Measurements from ENCODE around the gene TBC1D32.
"Not testable (repeated sequence)": the region's sequence is repeated elsewhere in the genome, so short reads cannot be mapped to it uniquely, and the experiment has no call there.

Gene TBC1D32

DNA sequence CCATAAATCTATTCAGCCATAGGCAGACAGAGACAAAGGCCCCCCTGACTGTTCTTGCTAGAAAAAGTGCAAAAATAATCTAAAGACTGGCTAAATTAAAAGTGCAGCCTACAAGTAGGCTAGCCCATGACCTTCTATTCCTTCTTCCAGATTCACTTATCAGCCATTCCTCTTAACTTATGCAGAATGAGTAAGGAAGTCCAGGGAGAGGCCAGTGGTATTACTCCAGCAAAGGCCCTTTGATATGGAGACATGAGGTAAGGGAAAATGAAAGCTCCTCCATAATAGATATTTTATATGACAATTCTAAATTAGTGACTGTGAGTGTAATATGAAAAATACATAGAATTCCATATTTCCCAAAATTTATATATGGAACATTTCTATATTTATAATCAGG is 199.4 kb downstream of the TBC1D32 start:
- DNase-seq (ENCODE audit: low read depth): no peak

- no peak for DNase-seq (ENCODE audit: low read depth)
These were observed 209.7 kb downstream of the TBC1D32 start for GRCh38 chr6:121124600-121124999.

DNA sequence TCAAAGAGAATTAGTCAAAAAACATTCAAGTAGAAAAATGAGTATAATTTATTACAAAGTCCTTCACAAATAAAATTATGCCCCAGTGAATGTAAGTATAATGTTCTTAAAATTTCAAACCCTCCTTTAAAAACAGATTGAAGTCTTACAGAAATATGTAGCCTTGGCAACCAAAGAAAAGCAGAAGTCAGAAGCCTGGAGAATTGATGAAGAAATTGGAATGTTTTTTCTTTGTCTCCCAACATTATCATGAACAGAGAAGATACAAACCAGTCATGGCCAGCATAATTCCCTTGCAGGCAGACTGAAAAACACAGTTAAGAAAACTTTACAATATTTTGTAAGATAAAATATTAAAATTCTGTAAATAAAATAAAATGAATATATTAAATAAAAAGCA is 221.9 kb downstream of the TBC1D32 start:
- no peak for DNase-seq (ENCODE audit: low read depth)

DNA sequence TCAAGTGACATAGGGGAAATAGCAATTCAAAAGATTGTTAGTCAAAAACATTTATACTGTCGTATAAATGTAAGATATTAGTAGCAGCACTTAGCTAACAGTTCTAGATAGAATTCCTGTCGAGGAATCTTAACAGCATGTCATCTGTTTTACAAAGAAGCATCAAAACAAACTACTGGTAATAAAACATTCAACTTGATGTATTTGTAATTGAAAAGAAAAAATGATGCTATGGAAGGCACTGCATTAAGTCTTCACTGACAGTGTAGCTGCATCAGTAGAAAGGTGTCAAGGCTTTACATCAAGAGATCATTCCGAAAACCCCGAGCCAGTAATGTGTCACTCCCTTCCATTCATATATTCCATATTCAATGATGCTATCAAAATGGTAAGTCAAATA is 223.5 kb downstream of the TBC1D32 start:
- no peak for DNase-seq (ENCODE audit: low read depth)

- no peak for DNase-seq (ENCODE audit: low read depth)
These were observed 227.3 kb downstream of the TBC1D32 start for GRCh38 chr6:121106962-121107361.

DNA sequence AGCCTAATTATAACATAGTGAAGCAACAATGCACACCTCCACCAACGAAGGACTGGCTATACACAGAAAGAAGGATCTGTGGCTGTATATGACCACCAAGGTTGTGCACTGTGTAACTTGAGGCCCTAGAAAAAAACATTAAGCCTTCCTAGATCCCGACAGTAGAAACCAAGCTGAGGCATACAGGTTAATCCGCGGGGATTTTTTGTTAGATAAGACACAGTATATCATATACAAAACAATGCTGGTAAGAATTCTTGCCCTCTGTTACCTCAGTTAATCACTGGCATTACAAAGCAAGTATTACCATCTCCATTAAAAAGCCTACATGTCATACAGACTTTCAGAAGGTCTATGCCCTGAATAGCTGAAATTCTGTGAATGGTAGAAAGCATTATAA is 228.8 kb downstream of the TBC1D32 start:
- DNase-seq (ENCODE audit: low read depth): no peak

GRCh38 chr6:121093928-121094327 is 240.4 kb downstream of the TBC1D32 start:
- DNase-seq (ENCODE audit: low read depth): no peak

DNA sequence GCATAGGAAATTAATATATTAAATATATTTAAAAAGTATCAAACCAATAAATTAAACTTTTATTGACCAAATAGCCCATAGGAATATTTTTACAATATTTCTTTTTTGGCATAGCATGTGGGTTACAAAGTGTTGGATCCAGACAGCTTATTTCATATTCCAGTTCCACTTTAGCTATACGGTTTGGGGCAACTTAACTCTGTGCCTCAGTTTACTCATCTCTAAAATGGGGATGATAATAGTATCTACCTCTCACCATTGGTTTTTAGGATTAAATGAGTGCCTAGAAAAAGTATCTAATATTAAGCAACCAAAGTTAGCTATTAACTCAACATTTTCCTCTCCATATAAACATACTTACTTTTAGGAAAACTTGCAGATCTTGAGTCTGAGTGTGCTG is 243.8 kb downstream of the TBC1D32 start:
- no peak for DNase-seq (ENCODE audit: low read depth)

GRCh38 chr6:121086876-121087275 is 247.4 kb downstream of the TBC1D32 start:
- DNase-seq (ENCODE audit: low read depth): no peak

DNA sequence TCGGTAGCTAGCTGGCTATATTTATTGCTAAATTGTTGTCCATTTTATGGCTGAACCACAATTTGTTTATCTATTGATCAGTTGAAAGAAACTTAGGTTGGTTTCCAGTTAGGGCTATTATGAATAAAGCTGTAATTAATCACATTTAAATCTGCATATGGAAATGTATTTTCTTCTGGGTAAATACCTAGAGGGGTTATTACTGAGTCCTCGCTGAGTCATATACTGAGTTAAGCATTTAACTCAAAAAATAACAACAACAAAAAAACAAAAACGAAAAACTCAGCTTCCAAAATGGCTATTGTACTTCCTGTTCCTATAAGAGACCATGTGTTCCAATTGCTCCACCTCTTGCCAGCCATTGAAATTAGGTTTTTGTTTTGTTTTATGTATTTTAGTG is 258.2 kb downstream of the TBC1D32 start:
- DNase-seq (ENCODE audit: low read depth): no peak

DNA sequence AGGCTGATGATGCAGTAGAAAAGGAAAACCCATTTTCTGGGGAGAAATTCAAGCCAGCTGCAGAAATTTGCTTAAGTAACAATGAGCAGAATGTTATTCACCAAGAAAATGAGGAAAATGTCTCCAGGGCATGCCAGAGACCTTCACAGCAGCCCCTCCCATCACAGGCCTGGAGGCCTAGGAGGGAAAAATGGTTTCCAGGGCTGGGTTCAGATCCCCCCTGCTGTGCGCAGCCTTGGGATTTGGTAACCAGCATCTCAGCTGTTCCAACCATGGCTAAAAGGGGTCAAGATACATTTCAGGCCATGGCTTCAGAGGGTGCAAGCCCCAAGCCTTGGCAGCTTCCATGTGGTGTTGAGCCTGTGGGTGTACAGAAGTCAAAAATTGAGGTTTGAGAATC is 265.5 kb downstream of the TBC1D32 start:
- not testable (repeated sequence) for DNase-seq (ENCODE audit: low read depth)

DNA sequence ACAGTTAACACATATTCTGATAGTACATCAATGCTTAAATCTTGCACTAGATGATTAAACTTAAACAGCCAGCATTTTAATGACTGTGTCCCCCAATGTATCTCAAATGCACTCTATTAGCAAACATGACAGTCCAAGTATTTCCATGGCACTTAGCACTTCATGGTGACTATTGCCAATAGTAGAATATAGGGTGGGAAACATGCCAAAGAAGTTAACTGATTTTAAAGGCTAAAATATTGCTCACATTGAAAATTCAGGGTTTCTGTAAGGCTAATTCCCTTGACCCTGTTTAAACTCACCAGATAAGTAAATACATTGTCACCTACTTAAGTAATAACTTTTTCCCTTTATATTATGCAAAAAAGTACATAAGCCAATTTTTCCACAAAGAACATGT is 266.9 kb downstream of the TBC1D32 start:
- DNase-seq (ENCODE audit: low read depth): no peak

DNA sequence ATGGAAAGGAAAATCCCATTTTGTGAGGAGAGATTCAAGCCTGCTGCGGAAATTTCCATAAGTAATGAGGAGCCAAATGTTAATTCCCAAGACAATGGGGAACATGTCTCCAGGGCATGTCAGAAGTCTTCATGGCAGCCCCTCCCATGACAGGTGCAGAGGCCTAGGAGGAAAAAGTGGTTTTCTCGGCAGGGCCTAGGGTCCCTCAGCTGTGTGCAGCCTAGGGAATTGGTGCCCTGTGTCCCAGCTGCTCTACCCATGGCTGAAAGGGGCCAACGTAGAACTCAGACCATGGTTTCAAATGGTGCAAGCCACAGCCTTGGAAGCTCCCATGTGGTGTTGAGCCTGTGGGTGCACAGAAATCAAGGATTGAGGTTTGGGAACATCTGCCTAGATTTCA is 269.9 kb downstream of the TBC1D32 start:
- DNase-seq (ENCODE audit: low read depth): no peak

DNA sequence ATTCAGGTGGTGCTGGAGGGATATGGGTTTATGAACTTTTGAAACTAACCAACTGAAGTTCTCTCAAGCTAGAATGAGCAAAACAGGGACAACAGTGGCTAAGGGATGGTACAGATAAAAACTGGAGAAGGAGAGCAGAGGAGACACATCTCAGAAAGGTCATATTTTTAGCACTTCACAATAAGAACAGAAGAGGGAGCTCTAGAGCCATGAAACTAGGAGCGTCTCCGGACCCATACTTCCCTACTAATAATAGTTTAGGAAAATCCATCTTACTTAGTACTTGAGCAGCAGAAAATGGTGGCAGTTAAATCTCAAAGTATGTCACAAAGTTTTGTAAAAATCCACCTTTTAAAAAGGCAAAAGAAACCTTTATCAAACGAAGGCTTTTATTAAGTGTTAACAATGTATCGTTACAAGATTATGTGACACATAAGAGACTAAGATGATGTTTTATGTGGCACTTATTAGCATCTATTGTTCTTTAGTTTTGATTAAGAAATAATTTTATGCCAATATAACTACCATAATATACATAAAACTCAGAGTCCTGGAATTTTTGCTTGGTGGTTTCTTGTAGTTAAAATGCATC is 278.6 kb downstream of the TBC1D32 start:
- no peak for DNase-seq (ENCODE audit: low read depth)

DNA sequence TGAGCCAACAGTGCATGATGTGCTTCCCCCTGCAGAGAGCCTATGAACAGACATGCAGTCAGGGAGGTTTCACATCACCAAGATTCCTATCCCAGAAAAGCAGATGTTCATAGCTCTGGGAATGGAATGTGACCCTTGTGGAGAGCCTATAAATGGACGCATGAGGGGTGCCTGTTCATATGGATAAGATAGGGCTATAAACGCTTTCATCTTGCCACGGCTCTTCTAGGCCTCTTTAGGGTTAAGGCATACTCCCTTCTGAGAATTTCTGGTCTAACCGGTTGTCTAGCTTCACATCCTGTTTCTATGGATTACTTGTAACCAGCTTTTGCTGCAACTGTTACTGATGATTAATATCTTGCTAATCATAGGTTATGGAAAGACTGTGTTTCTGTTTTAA is 285.7 kb downstream of the TBC1D32 start:
- DNase-seq (ENCODE audit: low read depth): not testable (repeated sequence)

GRCh38 chr6:121044905-121045304 is 289.4 kb downstream of the TBC1D32 start:
- not testable (repeated sequence) for DNase-seq (ENCODE audit: low read depth)

GRCh38 chr6:121043706-121044105 is 290.6 kb downstream of the TBC1D32 start:
- DNase-seq (ENCODE audit: low read depth): not testable (repeated sequence)

DNA sequence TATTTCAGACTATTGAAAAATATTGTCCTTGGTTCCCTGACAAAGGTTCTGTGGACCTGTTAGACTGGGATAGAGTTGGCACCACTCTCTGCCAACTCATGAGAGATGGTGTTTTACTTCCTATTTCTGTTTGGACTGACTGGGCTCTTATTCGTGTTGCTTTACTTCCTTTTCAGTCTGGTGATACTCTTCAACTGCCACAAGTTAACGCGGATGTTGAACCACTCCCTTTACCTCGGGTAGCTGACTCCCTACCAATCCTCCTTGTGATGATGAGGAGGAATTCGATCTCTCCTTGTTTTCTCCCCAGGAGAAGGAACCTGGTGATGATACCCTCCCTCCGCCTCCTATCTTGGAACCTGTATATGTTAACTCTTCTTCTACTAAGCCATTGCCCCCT is 291.1 kb downstream of the TBC1D32 start:
- DNase-seq (ENCODE audit: low read depth): not testable (repeated sequence)

- DNase-seq (ENCODE audit: low read depth): no peak
These were observed 291.5 kb downstream of the TBC1D32 start for GRCh38 chr6:121042766-121043165.

- DNase-seq (ENCODE audit: low read depth): no peak
These were observed 293.4 kb downstream of the TBC1D32 start for GRCh38 chr6:121040831-121041230.

DNA sequence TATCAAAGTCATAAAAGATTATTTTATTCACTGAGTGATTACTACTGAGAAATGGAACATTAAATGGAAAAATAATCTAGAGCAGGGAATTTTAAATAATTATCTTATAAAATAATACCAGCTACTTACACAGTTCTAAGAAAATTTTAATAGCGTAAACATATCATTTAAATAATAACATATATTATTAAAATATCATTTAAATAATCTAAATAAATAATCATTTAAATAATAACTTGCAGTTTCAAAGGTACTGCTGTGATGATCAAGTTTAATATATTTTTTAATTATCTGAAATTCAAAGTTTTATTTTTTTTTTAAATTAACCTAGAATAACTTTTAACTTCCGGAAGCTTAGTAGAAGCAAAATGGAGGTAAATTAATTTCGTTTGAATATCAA is 301.2 kb downstream of the TBC1D32 start:
- no peak for DNase-seq (ENCODE audit: low read depth)

- DNase-seq (ENCODE audit: low read depth): no peak
These were observed 301.8 kb downstream of the TBC1D32 start for GRCh38 chr6:121032268-121033006.

Data from activated T-helper 1 cell treated with Interleukin-2 at 50 U/mL for 16 hours (primary cell).